ENCODE measurements around the gene RAB3IP. TPM values are rescaled to one million over a fixed set of nuclear protein-coding genes. Genes with fewer than 3 reads are reported as not detected.

RAB3IP gene
- total RNA-seq, 4 donors from 2014 or later: 5.7 to 38.2 (median 12.7) TPM

- Histone ChIP-seq H3K4me1 (no peaks in the 10 kb centered on the region), H3K27me3 (peaks cover 2% of the 10 kb centered on the region), H3K36me3 (no peaks in the 10 kb centered on the region), H3K27ac (no peak overlapping the region), H3K4me3 (no peak overlapping the region), H3K9me3 (no peaks in the 10 kb centered on the region)
- TF ChIP-seq POLR2A (IDR thresholded peaks at IDR 0.05): no peak
- TF ChIP-seq POLR2AphosphoS5 (IDR thresholded peaks at IDR 0.05): no peak
- no peak for TF ChIP-seq CTCF (IDR thresholded peaks at IDR 0.05)
- TF ChIP-seq EP300 (IDR thresholded peaks at IDR 0.05): no peak
- 47 to 84% methylated on average over 3 of the region's 3 CpGs for WGBS, 2 donors (ENCODE audit: low coverage in 1 of 2)
- ATAC-seq: no peak
Measured at GRCh38 chr12:69872804-69873203, 134.1 kb downstream of the RAB3IP start.

Other genes starting within 250 kb of the RAB3IP start
- 100 to 1,000 TPM in 3 of 4 donors, 10 to 100 TPM in 1; 95.4 to 125 (median 110) TPM for gene CCT2, start 153.4 kb upstream of the RAB3IP start, total RNA-seq
- not detected for gene LRRC10, start 128.0 kb upstream of the RAB3IP start, total RNA-seq
- under 1 TPM in 1 of 4 donors, not detected in 3; 0.23 TPM for gene BEST3, start 39.6 kb upstream of the RAB3IP start, total RNA-seq
- gene MYRFL, start 86.4 kb downstream of the RAB3IP start, total RNA-seq: not detected